Cardiac fibroblast (primary cell): ENCODE data around the gene ST6GALNAC5.

Source experiments
- DNase-seq, 2 donors: peaks; one replicate each; pipeline versions ENCODE4 v3.0.0 to v3.0.0-alpha.2; 2010; ENCODE audit warnings: low read depth in 2 of 2
- H3K4me3 ChIP-seq, 2 donors: replicated peaks in 1 of 2; 1 replicate in 1 of 2; 2 replicates in 1 of 2; pipeline ENCODE4 v1.5.1; 2011; ENCODE audit warnings: low read depth in 2 of 2, low read length in 2 of 2, mild to moderate bottlenecking in 2 of 2, moderate library complexity in 1 of 2
- CTCF ChIP-seq: IDR thresholded peaks from one replicate; pipeline ENCODE4 v1.5.1; 2011; ENCODE audit warnings: low read depth, mild to moderate bottlenecking, low read length, inconsistent platforms

ST6GALNAC5 gene

DNA sequence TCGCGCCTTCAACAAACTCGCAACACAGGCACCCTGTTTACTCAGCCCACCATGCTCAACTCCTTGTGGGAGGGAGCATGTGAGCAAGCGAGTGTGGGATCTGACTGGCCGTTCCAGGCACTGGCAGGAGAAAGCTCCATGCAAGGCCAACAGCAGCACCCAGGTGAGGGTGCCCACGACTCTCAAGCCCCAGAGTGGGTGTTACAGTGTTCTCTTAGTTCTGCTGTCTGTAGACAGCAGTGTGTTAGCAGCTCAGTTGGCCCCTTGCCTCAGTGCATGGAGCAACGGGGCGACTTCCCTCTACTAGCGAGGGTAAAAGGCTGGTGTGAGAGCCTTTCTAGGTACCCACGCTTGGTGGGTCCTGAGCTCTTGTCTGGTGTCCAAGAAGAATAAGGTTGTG lies 237.4 kb downstream of the ST6GALNAC5 start:
- DNase-seq = no peak
- no peak overlapping the region for H3K4me3 ChIP-seq
- TF ChIP-seq CTCF = no peak
